Thymus (tissue), 11 donors: ENCODE results near the gene CUL7. TPM values are rescaled to one million over a fixed set of nuclear protein-coding genes. Genes with fewer than 3 reads are reported as not detected.

Experiments
- DNase-seq, 9 donors: peaks; one replicate each; pipeline ENCODE4 v3.0.0-alpha.2; 2013; ENCODE audit warnings: low spot score in 9 of 9, low read depth in 6 of 9, missing footprints in 1 of 9
- H3K27ac ChIP-seq, 2 donors: one replicate each; pipeline ENCODE4 v1.5.1; 2013; ENCODE audit warnings: control low read depth in 1 of 2, low read depth in 1 of 2, low read length in 1 of 2, mild to moderate bottlenecking in 1 of 2, moderate library complexity in 1 of 2
- H3K27me3 ChIP-seq, 2 donors: one replicate each; pipeline ENCODE4 v1.5.1; 2013; ENCODE audit warnings: low read length in 1 of 2; ENCODE audit not compliant: control insufficient read depth in 2 of 2, insufficient read depth in 1 of 2
- H3K36me3 ChIP-seq, 2 donors: one replicate each; pipeline ENCODE4 v1.5.1; 2013; ENCODE audit warnings: low read length in 1 of 2, mild to moderate bottlenecking in 1 of 2, moderate library complexity in 1 of 2; ENCODE audit not compliant: control insufficient read depth in 2 of 2, insufficient read depth in 2 of 2
- H3K4me1 ChIP-seq, 2 donors: one replicate each; pipeline ENCODE4 v1.5.1; 2013; ENCODE audit warnings: low read length in 2 of 2; ENCODE audit not compliant: control insufficient read depth in 2 of 2, insufficient read depth in 2 of 2
- H3K4me3 ChIP-seq, 2 donors: one replicate each; pipeline ENCODE4 v1.5.1; 2013; ENCODE audit warnings: low read length in 2 of 2, control low read depth in 1 of 2, mild to moderate bottlenecking in 1 of 2
- H3K9me3 ChIP-seq, 2 donors: one replicate each; pipeline ENCODE4 v1.5.1; 2013; ENCODE audit warnings: low read length in 1 of 2, mild to moderate bottlenecking in 1 of 2; ENCODE audit not compliant: control insufficient read depth in 2 of 2, insufficient read depth in 1 of 2
- WGBS: extraction: QIAGEN DNeasy Blood & Tissue Kit; methylation state at CpG from one replicate; pipeline ENCODE4 v1.1.7; 2013; 5-methylcytosine and 5-hydroxymethylcytosine counted together
- polyA plus RNA-seq: library from polyadenylated mRNA; stranded (reverse); fragments of 200-250 nt; gene quantifications from one replicate; pipeline ENCODE4 v1.2.3, GENCODE V29; 2013
- total RNA-seq: library from RNA; stranded (reverse); fragments of 120-200 nt; gene quantifications from one replicate; pipeline ENCODE4 v1.2.4, GENCODE V29; 2013
- donor health status: healthy.

The CUL7 gene
- total and polyA plus RNA-seq, 2 donors: 5.5 to 9.4 TPM

DNA sequence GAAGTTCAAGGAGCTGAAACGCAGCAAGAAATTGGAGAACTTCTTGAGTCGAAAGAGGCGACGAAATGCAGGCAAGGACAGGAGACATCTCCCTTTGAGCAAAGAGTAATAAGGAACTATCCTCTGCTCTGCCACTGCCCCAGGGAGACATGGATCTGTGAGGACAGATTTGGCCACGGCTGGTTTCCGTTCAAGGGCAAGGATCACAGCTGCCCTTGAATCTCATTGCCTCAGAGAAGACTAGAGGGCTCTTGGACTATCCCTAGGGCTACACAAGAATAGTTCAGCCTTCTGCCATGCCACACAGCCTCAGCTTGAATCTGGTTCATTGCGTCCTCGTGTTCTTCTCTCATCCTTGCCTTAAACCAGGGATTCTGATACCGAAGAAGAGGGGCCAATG, 24.5 kb downstream of the CUL7 start:
- Histone ChIP-seq H3K27ac (no peak overlapping the region), H3K36me3 (peaks cover 72 to 86% of the 10 kb centered on the region in 2 donors), H3K9me3 (peaks cover 0 to 3% of the 10 kb centered on the region in 2 donors), H3K4me3 (no peak overlapping the region), H3K4me1 (no peaks in the 10 kb centered on the region), H3K27me3 (no peaks in the 10 kb centered on the region)
- 99% methylated on average over 9 of the region's 9 CpGs for WGBS
- DNase-seq: no peak

DNA sequence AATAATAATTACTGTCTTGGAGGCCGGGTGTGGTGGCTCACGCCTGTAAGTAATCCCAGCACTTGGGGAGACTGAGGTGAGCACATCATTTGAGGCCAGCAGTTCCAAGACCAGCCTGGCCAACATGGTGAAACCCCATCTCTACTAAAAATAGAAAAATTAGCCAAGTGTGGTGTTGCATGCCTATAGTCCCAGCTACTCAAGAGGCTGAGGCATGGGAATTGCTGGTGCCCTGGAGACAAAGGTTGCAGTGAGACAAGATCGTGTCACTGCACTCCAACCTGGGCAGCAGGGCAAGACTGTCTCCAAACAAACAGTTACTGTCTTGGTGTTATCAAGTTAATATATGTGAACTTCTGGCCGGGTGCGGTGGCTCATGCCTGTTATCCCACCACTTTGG, 27.3 kb downstream of the CUL7 start:
- DNase-seq: no peak
- Histone ChIP-seq H3K4me1 (peaks cover 3 to 13% of the 10 kb centered on the region in 2 donors), H3K9me3 (no peaks in the 10 kb centered on the region), H3K27ac (no peak overlapping the region), H3K4me3 (no peak overlapping the region), H3K27me3 (no peaks in the 10 kb centered on the region), H3K36me3 (peaks cover 65 to 74% of the 10 kb centered on the region in 2 donors)
- WGBS: 99% methylated on average over 5 of the region's 5 CpGs

DNA sequence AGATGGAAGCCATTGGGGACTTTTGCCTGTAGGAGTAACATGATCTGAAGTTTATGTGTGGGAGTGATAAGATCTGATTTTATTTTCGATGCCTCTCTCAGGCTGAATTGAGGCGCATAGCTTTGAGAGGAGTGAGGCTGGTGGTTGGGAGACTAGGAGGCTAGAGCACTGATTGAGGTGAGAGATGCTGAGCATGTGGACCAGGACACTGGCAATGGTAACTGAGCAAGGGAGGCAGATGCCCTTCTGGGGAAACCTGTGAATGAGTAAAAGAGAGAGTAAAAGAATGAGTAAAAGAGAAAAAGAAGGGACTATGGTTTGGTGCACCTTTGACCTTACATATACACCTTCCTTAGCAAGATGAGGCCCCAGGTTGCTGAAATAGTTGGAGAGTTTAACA, 29.2 kb downstream of the CUL7 start:
- H3K27me3 ChIP-seq: no peaks in the 10 kb centered on the region
- peaks cover 8 to 21% of the 10 kb centered on the region in 2 donors for H3K4me1 ChIP-seq
- no peak overlapping the region for H3K27ac ChIP-seq
- DNase-seq: no peak
- no peak overlapping the region for H3K4me3 ChIP-seq
- WGBS: 100% methylated on average over 2 of the region's 2 CpGs
- peaks cover 0 to 5% of the 10 kb centered on the region in 2 donors for H3K9me3 ChIP-seq
- H3K36me3 ChIP-seq: peaks cover 58 to 76% of the 10 kb centered on the region in 2 donors

DNA sequence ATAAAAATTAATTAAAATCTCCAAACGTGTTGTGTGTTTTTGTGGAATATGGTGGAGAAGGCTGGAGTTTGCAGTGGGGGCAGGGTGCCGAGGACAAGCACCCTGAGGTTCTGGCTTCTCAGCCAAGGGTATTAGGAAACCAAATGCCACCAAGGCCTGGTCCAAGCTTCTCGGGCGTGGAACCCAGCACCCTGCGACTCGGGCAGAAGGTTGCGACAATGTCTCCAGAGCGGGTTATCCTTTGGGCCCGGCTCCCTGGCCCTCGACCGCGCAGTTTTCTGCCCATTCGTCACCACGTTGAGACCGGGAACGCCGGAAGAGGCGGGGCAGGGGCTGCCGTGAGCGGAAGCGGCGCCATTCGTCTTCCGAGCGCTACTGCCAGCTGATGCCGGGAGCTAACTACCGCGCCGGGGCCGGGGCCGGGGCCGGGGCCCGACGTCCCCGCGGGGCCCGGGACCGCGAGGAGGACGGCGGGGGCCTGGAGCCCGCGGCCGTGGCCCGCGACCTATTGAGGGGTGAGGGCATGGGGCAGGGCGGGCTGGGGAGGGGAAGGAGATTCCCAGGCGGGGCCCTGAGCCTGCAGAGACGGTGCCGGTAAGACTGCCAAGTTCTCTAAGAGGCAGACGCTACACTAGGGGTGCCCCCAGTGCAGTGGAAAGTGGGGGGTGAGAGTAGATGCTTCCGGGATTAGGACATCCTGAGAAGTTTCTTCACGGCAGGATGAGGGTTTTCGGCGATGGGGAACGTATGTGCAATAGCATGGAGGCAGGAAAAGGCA, 32.2 kb downstream of the CUL7 start, which contains the start of gene RRP36:
Gene RRP36 (plus strand): TSS at position 354 of the 778 bp plus-strand sequence. CDS start 32 bp downstream, at position 386.
- peaks cover 8 to 36% of the 10 kb centered on the region in 2 donors for H3K4me1 ChIP-seq
- WGBS: 2% methylated on average over 56 of the region's 56 CpGs
- DNase-seq: peak in 8 of 9 donors; percentile 24 to 71 (median 40)
- H3K4me3 ChIP-seq: peak within 1 kb of the TSS; percentile 83 to 84
- H3K36me3 ChIP-seq: peaks cover 59 to 77% of the 10 kb centered on the region in 2 donors
- peaks cover 1 to 5% of the 10 kb centered on the region in 2 donors for H3K9me3 ChIP-seq
- peak within 1 kb of the TSS; percentile 87 to 92 for H3K27ac ChIP-seq
- no peaks in the 10 kb centered on the region for H3K27me3 ChIP-seq

DNA sequence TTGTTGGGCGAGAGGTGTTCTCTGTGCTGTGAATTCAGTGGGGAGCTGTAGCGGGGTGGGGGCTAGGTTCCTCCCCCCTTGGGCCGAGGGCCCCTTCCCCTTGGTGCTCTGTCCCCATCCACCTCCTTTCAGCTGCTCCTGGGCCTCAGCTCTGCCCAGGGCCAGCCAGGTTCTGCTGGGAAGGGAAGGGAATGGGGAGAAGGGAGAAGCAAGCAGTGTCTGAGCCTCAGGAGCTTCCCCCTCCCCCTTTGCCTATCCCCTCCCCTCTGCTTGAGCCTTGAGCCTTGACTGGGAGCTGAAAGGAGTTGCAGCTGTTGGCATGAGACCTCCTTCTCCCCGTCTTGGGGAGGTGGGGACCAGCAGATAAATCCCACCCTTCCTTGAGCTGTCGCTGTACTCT, 32.8 kb downstream of the CUL7 start:
- Histone ChIP-seq H3K4me3 (peak overlapping the region; percentile 83 to 84), H3K27ac (peak overlapping the region; percentile 73 to 87), H3K27me3 (no peaks in the 10 kb centered on the region), H3K36me3 (peaks cover 58 to 75% of the 10 kb centered on the region in 2 donors), H3K4me1 (peaks cover 8 to 42% of the 10 kb centered on the region in 2 donors), H3K9me3 (peaks cover 1 to 5% of the 10 kb centered on the region in 2 donors)
- WGBS: 83% methylated on average over 5 of the region's 5 CpGs
- no peak for DNase-seq

DNA sequence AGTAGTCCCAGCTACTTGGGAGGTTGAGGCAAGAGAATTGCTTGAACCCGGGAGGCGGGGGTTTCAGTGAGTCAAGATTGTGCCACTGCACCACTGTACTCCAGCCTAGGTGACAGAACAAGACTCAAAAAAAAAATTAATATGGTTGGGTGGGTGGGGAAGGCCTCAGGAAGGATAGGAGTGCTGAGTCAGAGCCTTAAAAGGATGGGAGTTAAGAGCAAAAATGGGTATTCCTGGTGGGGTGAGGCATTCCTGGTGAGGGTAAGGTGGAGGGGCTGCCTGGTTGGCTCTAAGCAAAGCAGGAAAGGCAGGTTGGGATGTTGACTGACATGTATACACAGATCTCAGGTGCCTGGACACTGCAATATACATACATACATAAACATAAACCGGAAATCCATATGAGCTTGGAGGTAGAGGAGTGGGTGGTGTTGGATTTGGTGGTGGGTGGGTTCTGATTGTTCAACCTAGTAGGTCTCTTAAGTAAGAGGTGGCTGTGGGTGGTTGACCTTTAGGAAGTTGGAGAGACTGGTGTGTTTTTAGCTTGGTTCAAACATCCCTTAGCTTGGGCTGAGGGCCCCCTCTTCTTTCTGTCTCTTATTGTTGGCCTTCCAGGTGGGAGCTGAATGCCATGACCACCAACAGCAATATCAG, 33.5 kb downstream of the CUL7 start:
- no peak for DNase-seq
- Histone ChIP-seq H3K27ac (no peak overlapping the region), H3K9me3 (peaks cover 1 to 5% of the 10 kb centered on the region in 2 donors), H3K4me1 (peaks cover 10 to 48% of the 10 kb centered on the region in 2 donors), H3K27me3 (no peaks in the 10 kb centered on the region), H3K36me3 (peaks cover 54 to 69% of the 10 kb centered on the region in 2 donors), H3K4me3 (no peak overlapping the region)
- 98% methylated on average over 3 of the region's 3 CpGs for WGBS

DNA sequence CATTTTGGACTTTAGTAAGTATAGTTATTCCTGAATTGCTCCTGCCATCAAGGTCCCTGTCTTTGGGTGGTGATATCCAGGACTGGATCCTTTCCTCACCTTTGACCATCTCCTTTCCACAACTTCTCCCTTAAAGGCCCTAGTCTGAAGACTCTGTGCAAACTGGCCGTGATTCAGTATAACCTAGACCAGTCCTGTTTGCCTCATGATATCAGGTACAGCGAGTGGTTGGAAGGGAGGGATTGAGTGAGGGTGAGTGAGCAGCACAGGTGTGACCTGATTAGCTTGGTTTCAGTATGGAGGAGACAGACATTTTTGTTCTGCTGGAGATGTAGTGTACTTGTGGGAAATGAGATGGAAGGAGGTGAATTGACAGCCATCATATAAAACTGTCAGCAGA, 34.5 kb downstream of the CUL7 start:
- Histone ChIP-seq H3K36me3 (peaks cover 43 to 59% of the 10 kb centered on the region in 2 donors), H3K27me3 (no peaks in the 10 kb centered on the region), H3K27ac (peak overlapping the region in 1 of 2 donors; percentile 49), H3K9me3 (peaks cover 1 to 5% of the 10 kb centered on the region in 2 donors), H3K4me3 (no peak overlapping the region), H3K4me1 (peaks cover 17 to 57% of the 10 kb centered on the region in 2 donors)
- DNase-seq: no peak
- over 99% methylated on average over 2 of the region's 2 CpGs for WGBS

DNA sequence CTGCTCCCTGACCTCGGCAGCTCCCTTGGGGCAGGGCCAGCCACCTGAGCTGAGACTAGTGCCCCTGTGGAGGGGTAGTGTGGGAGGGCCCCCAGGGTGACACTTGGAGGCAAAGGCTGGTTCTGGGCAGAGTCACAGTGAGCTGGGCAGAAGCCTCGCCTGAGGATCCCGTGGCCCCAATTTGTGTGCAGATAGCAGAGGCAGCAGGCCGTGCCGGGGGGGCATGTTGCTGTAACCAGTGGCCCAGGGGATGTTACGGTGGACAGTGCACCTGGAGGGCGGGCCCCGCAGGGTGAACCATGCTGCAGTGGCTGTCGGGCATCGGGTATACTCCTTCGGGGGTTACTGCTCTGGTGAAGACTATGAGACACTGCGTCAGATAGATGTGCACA, 36.7 kb downstream of the CUL7 start:
- H3K27me3 ChIP-seq: no peaks in the 10 kb centered on the region
- H3K36me3 ChIP-seq: peaks cover 40 to 58% of the 10 kb centered on the region in 2 donors
- no peak for DNase-seq
- no peak overlapping the region for H3K27ac ChIP-seq
- H3K4me3 ChIP-seq: no peak overlapping the region
- 98% methylated on average over 12 of the region's 12 CpGs for WGBS
- peaks cover 1 to 10% of the 10 kb centered on the region in 2 donors for H3K9me3 ChIP-seq
- peaks cover 20 to 60% of the 10 kb centered on the region in 2 donors for H3K4me1 ChIP-seq
